ENCODE data around the gene KCTD16.

KCTD16 gene

DNA sequence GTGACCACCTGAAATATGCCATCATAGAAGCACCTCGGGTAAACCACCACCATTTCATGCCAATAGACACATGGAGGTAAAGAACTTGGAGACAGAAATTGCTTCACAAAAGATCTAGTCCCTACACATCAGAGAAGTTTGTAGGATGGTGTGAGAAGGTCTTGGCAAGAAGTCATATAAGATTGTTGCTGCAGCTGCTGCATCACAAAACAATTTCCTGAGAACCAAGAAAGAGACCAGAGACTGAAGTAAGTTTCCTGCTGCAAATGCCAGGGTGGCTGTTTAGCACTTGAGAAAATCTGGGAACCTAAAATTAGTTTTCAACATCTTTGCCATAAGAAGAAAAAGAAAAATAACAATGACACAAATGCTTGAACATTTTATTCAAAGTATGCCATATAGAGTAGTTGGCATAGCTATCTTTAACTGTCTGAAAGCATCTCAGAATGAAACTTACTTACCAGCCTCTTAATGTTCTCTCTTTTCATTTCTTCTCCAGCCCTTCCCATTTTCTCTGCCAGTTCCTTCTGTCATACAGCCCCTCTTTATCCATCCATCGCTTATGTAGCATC, 114.3 kb downstream of the KCTD16 start:
- no peak for DNase-seq (ENCODE audit: low read depth in 2 of 2)

- no peak for DNase-seq (ENCODE audit: low read depth in 2 of 2)
Observed at GRCh38 chr5:144289277-144289676, 118.6 kb downstream of the KCTD16 start.

DNA sequence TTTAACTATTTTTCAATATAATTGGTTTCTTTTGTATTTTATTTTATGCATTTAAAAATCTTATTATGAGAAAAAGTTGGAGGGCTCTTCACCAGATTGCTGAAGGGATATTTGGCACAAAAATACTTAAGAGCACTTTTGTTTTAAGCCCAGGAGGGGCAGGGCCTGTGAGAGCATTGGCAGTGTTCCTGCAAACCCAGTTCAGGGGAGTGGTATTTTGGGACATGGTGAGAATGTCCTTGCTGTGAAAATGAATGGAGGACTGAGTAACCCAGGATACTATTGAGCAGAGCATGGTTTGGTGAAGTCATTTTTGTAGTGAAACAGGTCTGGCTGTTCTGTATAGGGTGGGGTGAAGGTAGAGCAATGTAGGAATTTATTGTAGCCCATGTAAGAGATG, 121.4 kb downstream of the KCTD16 start:
- no peak for DNase-seq (ENCODE audit: low read depth in 2 of 2)

- no peak for DNase-seq (ENCODE audit: low read depth in 2 of 2)
Observed at GRCh38 chr5:144295284-144295683, 124.6 kb downstream of the KCTD16 start.

DNA sequence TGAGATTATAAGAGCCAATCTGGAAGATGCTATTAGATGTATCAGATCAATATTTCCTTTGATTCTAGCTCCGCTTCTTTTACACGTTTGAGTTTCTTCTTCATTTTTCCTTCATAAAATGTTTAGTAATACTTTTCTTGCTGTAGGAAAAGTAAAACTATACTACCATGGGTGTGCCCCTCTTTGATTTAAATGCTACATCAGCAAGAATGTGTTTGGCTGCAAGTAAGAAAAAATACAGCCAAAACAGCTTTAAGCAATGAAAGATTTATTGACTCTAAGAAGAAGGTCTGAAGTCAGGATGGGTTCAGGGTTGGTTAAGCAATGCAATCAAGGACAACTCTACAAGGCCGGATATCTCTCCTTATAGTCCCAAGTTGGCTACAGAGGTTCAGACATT, 126.4 kb downstream of the KCTD16 start:
- DNase-seq (ENCODE audit: low read depth in 2 of 2), result no peak

- DNase-seq (ENCODE audit: low read depth in 2 of 2), result no peak
Observed at GRCh38 chr5:144298658-144299057, 128.0 kb downstream of the KCTD16 start.

DNA sequence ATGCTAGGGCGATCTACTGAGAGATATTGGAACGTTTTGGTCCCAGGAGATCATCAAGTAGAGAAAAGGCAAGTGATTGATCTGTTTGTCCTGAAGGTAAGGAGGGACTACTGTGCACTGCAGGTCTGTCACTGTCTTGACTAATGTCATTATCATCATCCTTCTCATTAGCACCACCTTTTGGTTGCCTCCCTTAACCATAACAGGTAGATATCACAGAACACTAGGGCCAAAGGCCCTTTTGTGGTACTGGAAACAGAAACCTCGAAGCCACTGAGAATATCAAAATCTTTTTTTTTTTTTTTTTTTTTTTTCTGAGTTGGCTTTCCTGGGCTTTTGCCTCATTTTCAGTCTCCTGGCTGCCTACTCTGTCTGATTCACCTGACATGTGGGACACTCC, 134.0 kb downstream of the KCTD16 start:
- no peak for DNase-seq (ENCODE audit: low read depth in 2 of 2)

- DNase-seq (ENCODE audit: low read depth in 2 of 2), result no peak
Observed at GRCh38 chr5:144307736-144308135, 137.1 kb downstream of the KCTD16 start.

DNA sequence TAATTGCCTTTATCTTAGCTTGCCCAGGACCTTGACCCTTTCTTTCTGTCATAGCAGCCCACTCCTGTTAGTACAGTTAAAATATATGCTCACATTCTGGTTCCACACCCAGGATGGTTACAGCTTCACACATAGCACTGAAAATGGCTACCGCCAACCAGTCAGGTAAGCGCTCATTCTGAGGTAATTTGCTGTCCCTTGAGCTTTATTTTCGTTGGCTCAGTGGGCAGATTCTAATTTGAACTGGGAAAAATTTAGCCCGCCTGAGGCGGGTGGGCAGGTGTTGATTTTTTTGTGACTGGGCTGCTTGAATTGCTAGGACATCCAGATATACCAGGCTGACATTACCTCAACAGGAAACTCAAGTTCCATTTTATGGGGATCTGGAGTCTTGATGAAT, 137.5 kb downstream of the KCTD16 start:
- DNase-seq (ENCODE audit: low read depth in 2 of 2), result no peak

DNA sequence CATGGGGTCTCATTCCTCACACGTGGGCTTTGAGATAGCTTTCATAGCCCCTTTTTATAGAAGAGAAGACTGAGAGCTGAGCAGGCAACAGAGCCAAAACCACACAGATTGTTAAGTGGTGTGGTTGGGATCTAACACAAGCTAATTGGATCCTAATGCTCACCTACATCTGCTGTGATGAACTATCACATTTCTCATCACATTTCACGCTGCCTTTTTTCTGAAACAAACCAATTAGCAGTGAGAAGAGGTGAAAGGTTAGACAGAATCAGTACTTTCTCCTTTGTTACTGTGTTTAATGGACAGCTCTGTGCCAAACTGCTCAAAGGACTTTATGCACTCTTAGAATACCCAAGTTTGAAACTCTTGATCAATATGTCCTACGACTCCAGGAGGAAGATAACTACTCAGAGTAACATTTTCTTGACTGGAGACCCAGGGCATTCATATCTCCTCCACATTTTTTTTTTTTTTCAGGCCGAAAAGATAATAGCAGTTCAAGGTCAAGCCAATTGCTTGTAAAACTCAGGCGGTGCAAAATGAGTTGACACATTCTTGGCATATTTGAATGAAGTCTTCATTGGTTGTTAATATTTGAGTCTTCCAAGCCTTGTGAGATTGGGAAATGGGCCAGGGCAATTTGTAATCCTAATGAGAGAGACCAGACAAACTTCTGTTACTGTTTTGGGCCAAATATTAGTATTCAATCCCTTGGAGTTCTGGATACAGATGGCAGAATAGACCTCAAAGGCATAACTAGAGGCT, 138.4 kb downstream of the KCTD16 start:
- no peak for DNase-seq (ENCODE audit: low read depth in 2 of 2)

- no peak for DNase-seq (ENCODE audit: low read depth in 2 of 2)
Observed at GRCh38 chr5:144310621-144311020, 139.9 kb downstream of the KCTD16 start.

- DNase-seq (ENCODE audit: low read depth in 2 of 2), result no peak
Observed at GRCh38 chr5:144313147-144313726, 142.6 kb downstream of the KCTD16 start.

GRCh38 chr5:144315026-144315425, 144.4 kb downstream of the KCTD16 start:
- DNase-seq (ENCODE audit: low read depth in 2 of 2), result no peak

DNA sequence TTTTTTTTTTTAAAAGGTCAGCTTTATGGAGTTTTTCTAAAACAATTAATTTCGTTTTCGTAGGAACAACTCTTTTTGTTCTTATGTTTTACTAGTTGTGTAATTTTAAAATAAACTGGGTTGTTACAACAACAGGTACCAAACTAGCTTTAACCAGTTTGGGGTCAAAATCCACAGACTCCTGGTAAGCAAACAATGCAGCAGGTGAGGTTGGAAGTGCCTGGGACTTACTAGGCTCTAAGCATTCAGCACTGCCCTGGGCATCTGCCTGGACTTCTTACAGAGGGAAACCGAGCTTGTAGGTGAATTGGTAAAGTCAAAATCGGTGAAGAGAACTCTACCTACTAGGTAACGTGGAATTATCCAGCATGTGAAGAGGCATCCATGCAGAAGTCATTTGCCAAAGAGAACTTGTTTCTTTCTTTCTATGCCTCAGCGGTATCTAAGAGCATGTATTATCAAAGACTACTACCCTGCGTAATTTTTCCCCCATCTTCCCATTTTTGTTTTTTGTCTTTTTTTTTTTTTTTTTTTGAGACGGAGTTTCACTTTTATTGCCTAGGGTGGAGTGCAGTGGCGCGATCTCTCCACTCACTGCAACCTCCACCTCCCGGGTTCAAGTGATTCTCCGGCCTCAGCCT, 145.4 kb downstream of the KCTD16 start:
- no peak for DNase-seq (ENCODE audit: low read depth in 2 of 2)

DNA sequence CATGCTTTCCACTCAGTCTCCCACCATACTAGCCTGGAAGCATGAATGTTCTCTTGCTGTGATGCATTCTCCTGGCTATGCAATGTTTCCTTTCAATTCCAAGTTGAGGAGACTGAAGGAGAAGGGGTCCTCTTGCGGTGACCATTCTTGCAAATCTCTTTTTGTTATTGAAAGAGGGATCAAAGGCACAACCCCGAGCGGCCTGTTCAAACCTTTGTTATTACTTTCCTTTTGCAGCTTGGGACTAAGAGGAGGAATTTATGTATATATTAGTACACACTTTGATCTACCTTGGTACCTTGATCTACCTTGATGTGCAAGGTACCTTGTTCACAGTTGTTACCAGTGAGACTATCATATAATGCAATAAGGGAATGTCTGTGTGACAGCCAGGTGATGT, 147.3 kb downstream of the KCTD16 start:
- DNase-seq (ENCODE audit: low read depth in 2 of 2), result no peak

- no peak for DNase-seq (ENCODE audit: low read depth in 2 of 2)
Observed at GRCh38 chr5:144318460-144318859, 147.8 kb downstream of the KCTD16 start.

DNA sequence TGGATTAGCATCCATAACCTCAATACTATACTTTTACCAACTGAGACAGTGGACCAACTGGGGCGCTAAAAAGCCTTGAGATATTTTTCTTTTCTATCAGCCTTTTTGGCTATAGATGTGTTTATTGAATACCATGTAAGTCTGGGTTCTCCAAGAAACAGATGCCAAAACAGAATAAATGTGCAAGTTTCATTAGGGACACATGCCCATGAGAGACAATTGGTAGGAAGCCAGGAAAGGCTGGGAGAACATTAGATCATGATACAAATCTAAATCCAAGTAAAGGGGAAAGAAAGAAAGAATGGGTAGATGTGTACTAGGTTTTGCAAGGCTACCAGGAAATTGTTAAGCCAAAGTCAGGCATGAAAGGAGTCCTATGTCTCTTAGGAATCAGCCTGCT, 152.5 kb downstream of the KCTD16 start:
- DNase-seq (ENCODE audit: low read depth in 2 of 2), result no peak

DNA sequence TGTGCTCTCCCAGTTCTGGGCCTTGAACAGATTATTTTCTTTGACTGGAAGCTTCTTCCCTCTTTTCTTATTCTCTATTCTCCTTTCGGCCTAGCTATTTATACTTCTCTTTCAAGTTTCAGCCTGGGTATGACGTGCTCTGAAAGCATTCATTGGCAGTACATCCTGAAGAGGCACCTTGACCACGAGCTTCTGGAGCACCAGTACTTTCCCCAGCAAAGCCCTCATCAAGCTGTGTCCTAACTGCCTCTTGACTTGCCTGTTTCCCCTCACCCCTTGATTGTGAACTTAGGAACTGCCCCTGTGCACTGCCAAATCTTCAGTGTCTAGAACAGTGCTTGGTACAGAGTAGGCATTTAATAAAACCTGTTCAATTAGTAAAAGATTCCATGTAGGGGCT, 154.9 kb downstream of the KCTD16 start:
- DNase-seq (ENCODE audit: low read depth in 2 of 2), result no peak

DNA sequence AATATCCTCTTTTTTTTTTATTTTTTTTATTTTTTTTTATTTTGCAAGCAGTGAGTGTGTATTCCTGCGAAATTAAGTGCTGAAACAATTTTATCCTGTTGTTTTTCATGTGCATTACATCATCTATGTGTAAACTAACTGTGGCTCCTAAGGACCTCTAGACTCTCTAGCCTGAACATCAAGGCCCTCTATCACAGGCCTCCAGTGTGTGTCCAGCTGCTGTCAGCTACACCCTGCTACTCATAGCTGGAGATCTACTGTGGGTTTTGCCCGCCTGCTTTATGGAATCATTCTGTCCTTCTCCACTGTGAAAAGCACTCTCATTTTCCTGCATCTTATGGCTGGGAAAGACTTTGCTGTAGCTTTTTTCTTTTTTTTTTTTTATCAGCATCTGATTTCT, 157.8 kb downstream of the KCTD16 start:
- no peak for DNase-seq (ENCODE audit: low read depth in 2 of 2)

GRCh38 chr5:144328980-144329379, 158.3 kb downstream of the KCTD16 start:
- DNase-seq (ENCODE audit: low read depth in 2 of 2), result no peak

- no peak for DNase-seq (ENCODE audit: low read depth in 2 of 2)
Observed at GRCh38 chr5:144329681-144330080, 159.0 kb downstream of the KCTD16 start.

DNA sequence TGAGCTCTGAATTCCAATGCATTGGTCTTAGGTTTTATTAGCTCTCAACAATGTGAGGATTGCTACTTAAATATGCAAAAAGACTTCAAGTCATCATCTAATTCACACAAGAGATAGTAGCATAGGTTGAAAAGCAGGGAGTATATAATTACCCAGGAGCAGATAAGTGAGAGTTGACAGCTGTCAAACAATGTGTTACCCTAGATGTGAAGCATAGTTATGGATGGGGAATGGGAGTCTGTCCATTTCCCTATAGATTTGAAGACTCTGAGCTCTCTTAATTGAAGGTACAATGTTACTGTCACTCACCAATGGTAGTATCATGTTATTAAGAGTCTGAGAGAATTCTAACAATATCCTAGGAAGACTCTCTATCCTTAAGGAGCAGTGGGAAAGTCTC, 160.7 kb downstream of the KCTD16 start:
- DNase-seq (ENCODE audit: low read depth in 2 of 2), result no peak

- no peak for DNase-seq (ENCODE audit: low read depth in 2 of 2)
Observed at GRCh38 chr5:144332265-144332664, 161.6 kb downstream of the KCTD16 start.

Data from stimulated activated CD8-positive, alpha-beta memory T cell treated with anti-CD3 and anti-CD28 coated beads, Interleukin-7, amount 100 ng/mL, for 4 hours (primary cell).